HCT116 (cell line): ENCODE measurements around the gene LOXHD1. TPM values are rescaled to one million over a fixed set of nuclear protein-coding genes. Genes with fewer than 3 reads are reported as not detected.

Source experiments
- ATAC-seq: fragments of 200-7000 bp; cut with Tn5 transposase; 2 replicates; pipeline ENCODE4 v1.9.1; 2020; ENCODE audit warnings: mild to moderate bottlenecking, moderate library complexity
- BruUV-seq: library from RNA; stranded (reverse); fragments of 400-500 nt; replicated peaks from 2 replicates; lab custom pipeline; 2021; lab: Mats Ljungman, UMichigan
- CTCF ChIA-PET: fragments of 300-600 bp; sonication (Branson Sonifier 250); formaldehyde crosslinking; loops from one replicate; lab custom pipeline; 2021; ENCODE audit warnings: antibody characterized with exemption; lab: Charles Lee
- POLR2A ChIA-PET: fragments of 300-600, 350-600 bp; sonication (Branson Sonifier 250); formaldehyde crosslinking; loops from one replicate; lab custom pipeline; 2021; ENCODE audit warnings: antibody characterized with exemption; lab: Charles Lee
- RAD21 ChIA-PET, 2 experiments: fragments of 300-600 bp; sonication (Branson Sonifier 250); formaldehyde crosslinking; loops; one replicate each; lab custom pipeline; 2023; ENCODE audit warnings: low total read pairs in 2 of 2; ENCODE audit not compliant: uncharacterized antibody in 2 of 2, unreplicated experiment in 2 of 2, low non-redundant PET in 1 of 2; lab: Charles Lee
- DNase-seq: peaks from one replicate; pipeline ENCODE4 v3.0.0-alpha.2; 2010; ENCODE audit warnings: low read depth, low spot score
- H2AFZ ChIP-seq: fragments of 200-600 bp; shearing (Covaris generic), sonication (generic); 2 replicates; pipeline ENCODE4 v1.6.1; 2017; ENCODE audit warnings: low read depth, mixed run types, mixed read lengths, antibody characterized with exemption, low read length; ENCODE audit not compliant: poor library complexity, severe bottlenecking
- H3K27ac ChIP-seq: 2 replicates; pipeline ENCODE4 v1.5.1; 2012; ENCODE audit warnings: low read depth, low read length
- H3K27me3 ChIP-seq: fragments of 200-600 bp; sonication (generic); 2 replicates; pipeline ENCODE4 v1.6.1; 2016; ENCODE audit warnings: mixed run types, low read length, mixed read lengths; ENCODE audit not compliant: insufficient read depth
- H3K36me3 ChIP-seq, 2 experiments: fragments of 200-500 bp in 1 of 2; fragments of 200-600 bp in 1 of 2; sonication (Bioruptor generic) in 1 of 2; sonication (generic) in 1 of 2; 2 replicates each; pipeline versions ENCODE4 v1.5.1 to v1.6.1; 2014 to 2016; ENCODE audit warnings: low read length in 2 of 2, inconsistent platforms in 1 of 2, mixed read lengths in 1 of 2, mixed run types in 1 of 2; ENCODE audit not compliant: insufficient read depth in 2 of 2, control insufficient read depth in 1 of 2
- H3K4me1 ChIP-seq, 2 experiments: fragments of 200-600 bp in 1 of 2; sonication (generic) in 1 of 2; 2 replicates each; pipeline versions ENCODE4 v1.5.1 to v1.6.1; 2012 to 2017; ENCODE audit warnings: low read length in 2 of 2, inconsistent platforms in 1 of 2, mild to moderate bottlenecking in 1 of 2, mixed read lengths in 1 of 2, mixed run types in 1 of 2, moderate library complexity in 1 of 2; ENCODE audit not compliant: insufficient read depth in 2 of 2, control insufficient read depth in 1 of 2
- H3K4me2 ChIP-seq: fragments of 200-600 bp; sonication (generic); 2 replicates; pipeline ENCODE4 v1.6.1; 2017; ENCODE audit warnings: mixed run types, low read length, mixed read lengths
- H3K4me3 ChIP-seq, 2 experiments: fragments of 200-600 bp in 1 of 2; sonication (generic) in 1 of 2; replicated peaks in 1 of 2; 2 replicates each; pipeline ENCODE4 v1.5.1; 2011 to 2016; ENCODE audit warnings: low read length in 2 of 2, control low read depth in 1 of 2, low read depth in 1 of 2, mild to moderate bottlenecking in 1 of 2, mixed read lengths in 1 of 2, mixed run types in 1 of 2
- H3K79me2 ChIP-seq: fragments of 200-600 bp; sonication (generic); 2 replicates; pipeline ENCODE4 v1.6.1; 2017; ENCODE audit warnings: mild to moderate bottlenecking, mixed run types, low read length, moderate library complexity, mixed read lengths; ENCODE audit not compliant: insufficient read depth
- H3K9ac ChIP-seq: fragments of 200-600 bp; sonication (generic); 2 replicates; pipeline ENCODE4 v1.6.1; 2016; ENCODE audit warnings: low read length, mixed read lengths
- H3K9me2 ChIP-seq: fragments of 200-600 bp; sonication (generic), shearing (Covaris generic); 2 replicates; pipeline ENCODE4 v1.6.1; 2017; ENCODE audit warnings: mixed run types, mild to moderate bottlenecking, moderate library complexity; ENCODE audit not compliant: insufficient read depth
- H3K9me3 ChIP-seq, 2 experiments: fragments of 200-500 bp in 1 of 2; fragments of 200-600 bp in 1 of 2; sonication (Bioruptor generic) in 1 of 2; sonication (generic) in 1 of 2; 2 replicates each; pipeline ENCODE4 v1.6.1; 2014 to 2017; ENCODE audit warnings: low read length in 2 of 2, mixed read lengths in 2 of 2, inconsistent platforms in 1 of 2, low read depth in 1 of 2, mild to moderate bottlenecking in 1 of 2, mixed run types in 1 of 2, moderate library complexity in 1 of 2; ENCODE audit not compliant: control insufficient read depth in 1 of 2, insufficient read depth in 1 of 2
- H4K20me1 ChIP-seq: fragments of 200-600 bp; sonication (generic), shearing (Covaris generic); 2 replicates; pipeline ENCODE4 v1.6.1; 2017; ENCODE audit warnings: mixed run types, mild to moderate bottlenecking, moderate library complexity; ENCODE audit not compliant: insufficient read depth
- ATF3 ChIP-seq: IDR thresholded peaks from 2 replicates; pipeline ENCODE4 v1.6.1; 2012
- CBX3 ChIP-seq: IDR thresholded peaks from 2 replicates; pipeline ENCODE4 v1.6.1; 2012; ENCODE audit warnings: low read depth
- CEBPB ChIP-seq: IDR thresholded peaks from 2 replicates; pipeline ENCODE4 v1.6.1; 2012; ENCODE audit warnings: low read depth
- CTCF ChIP-seq, 3 experiments: fragments of 200-600 bp in 1 of 3; sonication (generic) in 1 of 3; IDR thresholded peaks in 2 of 3; conservative IDR thresholded peaks in 1 of 3; 2 replicates each; pipeline ENCODE4 v1.5.1; 2012 to 2017; ENCODE audit warnings: low read depth in 2 of 3, low read length in 2 of 3, antibody characterized with exemption in 1 of 3, borderline replicate concordance in 1 of 3, control low read depth in 1 of 3, mild to moderate bottlenecking in 1 of 3, mixed read lengths in 1 of 3, mixed run types in 1 of 3, moderate library complexity in 1 of 3; ENCODE audit not compliant: insufficient read depth in 1 of 3
- EGR1 ChIP-seq: IDR thresholded peaks from 2 replicates; pipeline ENCODE4 v1.6.1; 2012; ENCODE audit warnings: low read depth
- ELF1 ChIP-seq: IDR thresholded peaks from 2 replicates; pipeline ENCODE4 v1.6.1; 2012; ENCODE audit warnings: low read depth, borderline replicate concordance
- EZH2 ChIP-seq: fragments of 200-600 bp; sonication (generic); IDR thresholded peaks from 2 replicates; pipeline ENCODE4 v1.6.1; 2017; ENCODE audit warnings: antibody characterized with exemption, mixed run types
- EZH2phosphoT487 ChIP-seq: fragments of 200-600 bp; IDR thresholded peaks from 2 replicates; pipeline ENCODE4 v1.6.1; 2018; ENCODE audit warnings: antibody characterized with exemption, borderline replicate concordance
- JUND ChIP-seq: IDR thresholded peaks from 2 replicates; pipeline ENCODE4 v1.6.1; 2012
- POLR2A ChIP-seq: IDR thresholded peaks from 2 replicates; pipeline ENCODE4 v1.7.0; 2011; ENCODE audit warnings: borderline replicate concordance; ENCODE audit not compliant: insufficient read depth, insufficient read length; ENCODE audit errors: extremely low read depth
- POLR2AphosphoS5 ChIP-seq: IDR thresholded peaks from 2 replicates; pipeline ENCODE4 v1.6.1; 2011; ENCODE audit warnings: mild to moderate bottlenecking, low read depth, low read length, moderate library complexity
- RAD21 ChIP-seq: IDR thresholded peaks from 2 replicates; pipeline ENCODE4 v1.6.1; 2012; ENCODE audit warnings: low read depth, mild to moderate bottlenecking
- SIN3A ChIP-seq: IDR thresholded peaks from 2 replicates; pipeline ENCODE4 v1.6.1; 2012; ENCODE audit warnings: low read depth
- SP1 ChIP-seq: IDR thresholded peaks from 2 replicates; pipeline ENCODE4 v1.6.1; 2012; ENCODE audit warnings: low read depth
- TCF7L2 ChIP-seq: IDR thresholded peaks from 2 replicates; pipeline ENCODE4 v1.7.0; 2011; ENCODE audit warnings: borderline replicate concordance, inconsistent platforms; ENCODE audit not compliant: insufficient read depth, insufficient read length; ENCODE audit errors: extremely low read depth
- YY1 ChIP-seq: IDR thresholded peaks from 2 replicates; pipeline ENCODE4 v1.6.1; 2011; ENCODE audit warnings: low read length, low read depth, moderate library complexity, mild to moderate bottlenecking; ENCODE audit not compliant: insufficient replicate concordance; ENCODE audit errors: extremely low read depth
- ZFX ChIP-seq: fragments of 450-650 bp; IDR thresholded peaks from 2 replicates; pipeline ENCODE4 v1.6.1; 2017
- ZNF274 ChIP-seq: fragments of 200-500 bp; sonication (Bioruptor generic); IDR thresholded peaks from 2 replicates; pipeline ENCODE4 v1.6.1; 2014; ENCODE audit warnings: mild to moderate bottlenecking, low read depth, low read length, inconsistent platforms
- intact Hi-C: fragments of 100-400 bp; cut with micrococcal nuclease; formaldehyde crosslinking; loops from 2 replicates; pipeline ENCODE4 v1.10.0; 2022
- total RNA-seq: library from RNA; stranded (reverse); gene quantifications from one replicate; pipeline ENCODE4 v1.2.1, GENCODE V29; 2021; ENCODE audit not compliant: unreplicated experiment
- TF ChIP-seq, protein P1 (sequence below): IDR thresholded peaks from 2 replicates; pipeline ENCODE4 v1.6.1; 2012; ENCODE audit warnings: low read depth

The LOXHD1 gene
- total RNA-seq, 1 experiment from 2014 or later = not detected

DNA sequence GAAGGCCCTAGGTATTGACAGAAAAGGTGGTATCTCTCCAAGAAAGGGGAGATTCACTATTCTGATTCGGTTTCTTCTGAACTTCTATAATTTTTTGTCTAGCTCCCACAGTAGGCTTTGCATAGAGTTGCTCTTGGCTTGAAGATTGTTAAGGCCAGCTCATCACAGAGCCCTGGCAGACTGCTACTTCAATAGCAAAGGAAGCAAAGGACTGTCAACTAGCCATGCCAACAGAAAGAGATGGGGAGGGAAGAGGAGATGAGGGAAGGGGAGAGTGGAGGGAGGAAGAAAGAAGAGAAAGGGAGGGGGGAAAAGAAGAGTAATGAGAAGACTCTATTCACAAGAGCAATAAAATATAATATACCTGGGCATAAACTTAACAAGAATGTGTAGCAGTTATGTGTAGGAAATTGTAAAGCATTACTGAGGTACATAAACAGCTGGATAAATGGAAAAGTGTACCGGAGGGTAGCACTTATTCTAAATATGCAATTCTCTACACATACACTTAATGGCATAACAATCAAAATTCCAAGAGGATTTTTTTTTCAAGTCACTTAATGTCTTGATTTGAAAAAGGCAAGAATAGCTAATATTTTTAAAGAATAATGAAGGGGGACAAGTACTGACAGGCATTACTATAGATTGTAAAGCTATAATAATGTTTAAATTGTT is 102.5 kb downstream of the LOXHD1 start:
- Histone ChIP-seq H2AFZ (no peak overlapping the region), H3K4me3 (no peak overlapping the region), H3K27me3 (no peaks in the 10 kb centered on the region; the same call in 1 of the 2 replicates), H3K36me3 (no peaks in the 10 kb centered on the region), H3K9ac (no peak overlapping the region), H3K9me2 (no peaks in the 10 kb centered on the region), H3K4me2 (no peak overlapping the region), H3K79me2 (no peaks in the 10 kb centered on the region), H3K27ac (no peak overlapping the region), H4K20me1 (no peaks in the 10 kb centered on the region), H3K9me3 (0 out of 4 replicates have a peak, but pooled peaks cover 0 to 4% of the 10 kb centered on the region in 2 experiments), H3K4me1 (no peaks in the 10 kb centered on the region)
- RAD21 ChIA-PET = interaction anchor here in 1 of 2 experiments (2.1 kb wide), 1 partner anchor 69 kb away, joined by 8 read pairs; no protein-coding TSS in a partner anchor
- intact Hi-C loops = loop anchor here (1.0 to 2.0 kb wide), 2 partner anchors 68 to 104 kb away; no protein-coding TSS in a partner anchor
- CTCF ChIA-PET = interaction anchor here (0.9 to 3.0 kb wide), 4 partner anchors 68 to 106 kb away, joined by 3 to 45 read pairs (median 9); no protein-coding TSS in a partner anchor
- DNase-seq (no peak), ATAC-seq (no peak)
- POLR2A ChIA-PET = no interaction called here
- no TSS peak for BruUV-seq
- TF ChIP-seq CTCF (IDR thresholded peaks at IDR 0.05 in 2 of 3, conservative IDR thresholded peaks at IDR 0.05 in 1 of 3; ENCODE audit: borderline replicate concordance in 1 of 3, insufficient read depth in 1 of 3, low read depth in 2 of 3, low read length in 2 of 3) (no peak), POLR2AphosphoS5 (no peak), ATF3 (no peak), EZH2 (no peak), SIN3A (no peak), ZNF274 (no peak), TCF7L2 (no peak), CEBPB (no peak), RAD21 (no peak), CBX3 (no peak), SP1 (no peak), JUND (no peak), ZFX (no peak), ELF1 (no peak), EGR1 (no peak), POLR2A (no peak), EZH2phosphoT487 (no peak), YY1 (no peak)
- TF ChIP-seq, protein P1, sequence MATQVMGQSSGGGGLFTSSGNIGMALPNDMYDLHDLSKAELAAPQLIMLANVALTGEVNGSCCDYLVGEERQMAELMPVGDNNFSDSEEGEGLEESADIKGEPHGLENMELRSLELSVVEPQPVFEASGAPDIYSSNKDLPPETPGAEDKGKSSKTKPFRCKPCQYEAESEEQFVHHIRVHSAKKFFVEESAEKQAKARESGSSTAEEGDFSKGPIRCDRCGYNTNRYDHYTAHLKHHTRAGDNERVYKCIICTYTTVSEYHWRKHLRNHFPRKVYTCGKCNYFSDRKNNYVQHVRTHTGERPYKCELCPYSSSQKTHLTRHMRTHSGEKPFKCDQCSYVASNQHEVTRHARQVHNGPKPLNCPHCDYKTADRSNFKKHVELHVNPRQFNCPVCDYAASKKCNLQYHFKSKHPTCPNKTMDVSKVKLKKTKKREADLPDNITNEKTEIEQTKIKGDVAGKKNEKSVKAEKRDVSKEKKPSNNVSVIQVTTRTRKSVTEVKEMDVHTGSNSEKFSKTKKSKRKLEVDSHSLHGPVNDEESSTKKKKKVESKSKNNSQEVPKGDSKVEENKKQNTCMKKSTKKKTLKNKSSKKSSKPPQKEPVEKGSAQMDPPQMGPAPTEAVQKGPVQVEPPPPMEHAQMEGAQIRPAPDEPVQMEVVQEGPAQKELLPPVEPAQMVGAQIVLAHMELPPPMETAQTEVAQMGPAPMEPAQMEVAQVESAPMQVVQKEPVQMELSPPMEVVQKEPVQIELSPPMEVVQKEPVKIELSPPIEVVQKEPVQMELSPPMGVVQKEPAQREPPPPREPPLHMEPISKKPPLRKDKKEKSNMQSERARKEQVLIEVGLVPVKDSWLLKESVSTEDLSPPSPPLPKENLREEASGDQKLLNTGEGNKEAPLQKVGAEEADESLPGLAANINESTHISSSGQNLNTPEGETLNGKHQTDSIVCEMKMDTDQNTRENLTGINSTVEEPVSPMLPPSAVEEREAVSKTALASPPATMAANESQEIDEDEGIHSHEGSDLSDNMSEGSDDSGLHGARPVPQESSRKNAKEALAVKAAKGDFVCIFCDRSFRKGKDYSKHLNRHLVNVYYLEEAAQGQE = no peak
- TF ChIP-seq, all 23 proteins: peak for 0
